Caco-2 (cell line): ENCODE measurements around the gene CDR2L. TPM values are rescaled to one million over a fixed set of nuclear protein-coding genes. Genes with fewer than 3 reads are reported as not detected.
"Not testable (repeated sequence)": the region's sequence is repeated elsewhere in the genome, so short reads cannot be mapped to it uniquely, and the experiment has no call there.

Experiments
- BruUV-seq: library from RNA; stranded (reverse); fragments of 400-500 nt; replicated peaks from 2 replicates; lab custom pipeline; 2021; lab: Mats Ljungman, UMichigan
- CTCF ChIA-PET: fragments of 300-600 bp; sonication (Branson Sonifier 250); formaldehyde crosslinking; loops from one replicate; lab custom pipeline; 2022; ENCODE audit warnings: antibody characterized with exemption; lab: Charles Lee
- POLR2A ChIA-PET: fragments of 300-600 bp; sonication (Branson Sonifier 250); formaldehyde crosslinking; loops from one replicate; lab custom pipeline; 2022; ENCODE audit warnings: antibody characterized with exemption; lab: Charles Lee
- DNase-seq, 2 experiments: peaks; one replicate each; pipeline versions ENCODE4 v3.0.0 to v3.0.0-alpha.2; 2020 to 2022
- H3K27me3 ChIP-seq: replicated peaks from 2 replicates; pipeline ENCODE4 v1.6.0; 2011; ENCODE audit warnings: low read length; ENCODE audit not compliant: control insufficient read depth, insufficient read depth
- H3K36me3 ChIP-seq: 2 replicates; pipeline ENCODE4 v1.5.1; 2011; ENCODE audit warnings: low read length; ENCODE audit not compliant: control insufficient read depth, insufficient read depth
- H3K4me1 ChIP-seq: fragments of 250-450 bp; sonication (Bioruptor Pico); 2 replicates; pipeline ENCODE4 v1.5.1; 2020; ENCODE audit warnings: mild to moderate bottlenecking
- H3K4me3 ChIP-seq: 2 replicates; pipeline ENCODE4 v1.5.1; 2011; ENCODE audit warnings: low read depth, mild to moderate bottlenecking, control low read depth, low read length
- H3K9me3 ChIP-seq: fragments of 250-450 bp; sonication (Bioruptor Pico); 2 replicates; pipeline ENCODE4 v1.5.1; 2020; ENCODE audit warnings: mild to moderate bottlenecking, moderate library complexity
- H3K27ac Mint-ChIP-seq: one replicate; pipeline ENCODE4 v1.8.0; 2022; ENCODE audit warnings: mixed read lengths; ENCODE audit not compliant: unreplicated experiment
- H3K27me3 Mint-ChIP-seq: one replicate; pipeline ENCODE4 v1.8.0; 2022; ENCODE audit warnings: mixed read lengths; ENCODE audit not compliant: insufficient read depth, unreplicated experiment
- H3K36me3 Mint-ChIP-seq: one replicate; pipeline ENCODE4 v1.8.0; 2022; ENCODE audit warnings: mild to moderate bottlenecking, mixed read lengths; ENCODE audit not compliant: insufficient read depth, unreplicated experiment
- H3K4me1 Mint-ChIP-seq: one replicate; pipeline ENCODE4 v1.8.0; 2022; ENCODE audit warnings: low read depth, mixed read lengths; ENCODE audit not compliant: unreplicated experiment
- H3K4me3 Mint-ChIP-seq: one replicate; pipeline ENCODE4 v1.8.0; 2022; ENCODE audit warnings: mild to moderate bottlenecking, moderate library complexity, mixed read lengths; ENCODE audit not compliant: unreplicated experiment
- H3K9me3 Mint-ChIP-seq: one replicate; pipeline ENCODE4 v1.8.0; 2022; ENCODE audit warnings: mixed read lengths; ENCODE audit not compliant: unreplicated experiment
- intact Hi-C: fragments of 100-400 bp; cut with micrococcal nuclease; formaldehyde crosslinking; loops from one replicate; pipeline ENCODE4 v1.10.0; 2022; ENCODE audit not compliant: unreplicated experiment
- total RNA-seq: library from RNA; stranded (reverse); gene quantifications from 2 replicates; pipeline ENCODE4 v1.2.3, GENCODE V29; 2022
- TF ChIP-seq, protein P1 (sequence below), 2 experiments: fragments of 200-600 bp in 1 of 2; IDR thresholded peaks; 1 replicate in 1 of 2; 2 replicates in 1 of 2; pipeline versions ENCODE4 v1.5.1 to v1.8.0; 2011 to 2022; ENCODE audit warnings: antibody characterized with exemption in 1 of 2, control low read depth in 1 of 2, inconsistent platforms in 1 of 2, low read depth in 1 of 2, low read length in 1 of 2, mild to moderate bottlenecking in 1 of 2, moderate library complexity in 1 of 2; ENCODE audit not compliant: insufficient read depth in 1 of 2, severe bottlenecking in 1 of 2, unreplicated experiment in 1 of 2

CDR2L gene
- total RNA-seq, 1 experiment from 2014 or later: 30.9 TPM

GRCh38 chr17:75044716-75045115, 57.3 kb downstream of the CDR2L start:
- BruUV-seq: no TSS peak
- ChIA-PET CTCF (no interaction called here), POLR2A (no interaction called here)
- no peaks in the 10 kb centered on the region for H3K27me3 Mint-ChIP-seq
- TF ChIP-seq, protein P1, sequence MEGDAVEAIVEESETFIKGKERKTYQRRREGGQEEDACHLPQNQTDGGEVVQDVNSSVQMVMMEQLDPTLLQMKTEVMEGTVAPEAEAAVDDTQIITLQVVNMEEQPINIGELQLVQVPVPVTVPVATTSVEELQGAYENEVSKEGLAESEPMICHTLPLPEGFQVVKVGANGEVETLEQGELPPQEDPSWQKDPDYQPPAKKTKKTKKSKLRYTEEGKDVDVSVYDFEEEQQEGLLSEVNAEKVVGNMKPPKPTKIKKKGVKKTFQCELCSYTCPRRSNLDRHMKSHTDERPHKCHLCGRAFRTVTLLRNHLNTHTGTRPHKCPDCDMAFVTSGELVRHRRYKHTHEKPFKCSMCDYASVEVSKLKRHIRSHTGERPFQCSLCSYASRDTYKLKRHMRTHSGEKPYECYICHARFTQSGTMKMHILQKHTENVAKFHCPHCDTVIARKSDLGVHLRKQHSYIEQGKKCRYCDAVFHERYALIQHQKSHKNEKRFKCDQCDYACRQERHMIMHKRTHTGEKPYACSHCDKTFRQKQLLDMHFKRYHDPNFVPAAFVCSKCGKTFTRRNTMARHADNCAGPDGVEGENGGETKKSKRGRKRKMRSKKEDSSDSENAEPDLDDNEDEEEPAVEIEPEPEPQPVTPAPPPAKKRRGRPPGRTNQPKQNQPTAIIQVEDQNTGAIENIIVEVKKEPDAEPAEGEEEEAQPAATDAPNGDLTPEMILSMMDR (IDR thresholded peaks at IDR 0.05; ENCODE audit: insufficient read depth in 1 of 2, low read depth in 1 of 2, low read length in 1 of 2, severe bottlenecking in 1 of 2, unreplicated experiment in 1 of 2): no peak
- H3K4me3 Mint-ChIP-seq: peak overlapping the region; percentile 34
- DNase-seq: no peak
- Histone ChIP-seq H3K36me3 (no peaks in the 10 kb centered on the region; the same call in 1 of the 2 replicates), H3K4me1 (peaks cover 7% of the 10 kb centered on the region; the same call in 1 of the 2 replicates), H3K4me3 (no peak overlapping the region), H3K9me3 (no peaks in the 10 kb centered on the region), H3K27me3 (no peaks in the 10 kb centered on the region)
- H3K4me1 Mint-ChIP-seq: no peaks in the 10 kb centered on the region
- H3K27ac Mint-ChIP-seq: peak overlapping the region; percentile 51
- no peaks in the 10 kb centered on the region for H3K9me3 Mint-ChIP-seq
- intact Hi-C loops: no loop called here
- peaks cover 42% of the 10 kb centered on the region for H3K36me3 Mint-ChIP-seq

DNA sequence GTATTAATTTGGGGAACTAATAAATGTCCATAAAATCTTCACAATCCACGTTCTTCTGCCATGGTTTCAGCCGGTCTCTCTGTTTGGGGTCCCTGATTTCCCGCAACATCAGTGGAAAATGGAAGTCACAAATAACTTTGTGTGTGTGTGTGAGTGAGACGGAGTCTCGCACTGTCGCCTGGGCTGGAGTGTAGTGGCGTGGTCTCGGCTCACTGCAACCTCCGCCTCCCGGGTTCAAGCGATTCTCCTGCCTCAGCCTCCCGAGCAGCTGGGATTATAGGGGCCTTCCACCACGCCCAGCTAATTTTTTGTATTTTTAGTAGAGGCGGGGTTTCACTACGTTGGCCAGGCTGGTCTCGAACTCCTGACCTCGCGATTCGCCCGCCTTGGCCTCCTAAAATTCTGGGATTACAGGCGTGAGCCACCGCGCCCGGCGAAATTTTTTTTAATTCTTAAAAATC, 58.5 kb downstream of the CDR2L start:
- H3K36me3 ChIP-seq, H3K9me3 Mint-ChIP-seq, H3K9me3 ChIP-seq, BruUV-seq, DNase-seq, H3K4me1 ChIP-seq, H3K27me3 ChIP-seq, H3K27me3 Mint-ChIP-seq, H3K4me1 Mint-ChIP-seq: not testable (repeated sequence)
- peak overlapping the region; percentile 60 for H3K4me3 ChIP-seq
- Mint-ChIP-seq H3K4me3 (peak overlapping the region; percentile 95), H3K27ac (peak overlapping the region; percentile 98), H3K36me3 (peaks cover 40% of the 10 kb centered on the region)
- intact Hi-C loops: loop anchor here (1.0 kb wide), 1 partner anchor 11 kb away; no protein-coding TSS in a partner anchor
- ChIA-PET CTCF (interaction anchor here (1.7 kb wide), 1 partner anchor 84 kb away, joined by 5 read pairs; no protein-coding TSS in a partner anchor), POLR2A (interaction anchor here (0.5 to 3.2 kb wide), 2 partner anchors 11 to 193 kb away, joined by 3 to 20 read pairs; no protein-coding TSS in a partner anchor)

DNA sequence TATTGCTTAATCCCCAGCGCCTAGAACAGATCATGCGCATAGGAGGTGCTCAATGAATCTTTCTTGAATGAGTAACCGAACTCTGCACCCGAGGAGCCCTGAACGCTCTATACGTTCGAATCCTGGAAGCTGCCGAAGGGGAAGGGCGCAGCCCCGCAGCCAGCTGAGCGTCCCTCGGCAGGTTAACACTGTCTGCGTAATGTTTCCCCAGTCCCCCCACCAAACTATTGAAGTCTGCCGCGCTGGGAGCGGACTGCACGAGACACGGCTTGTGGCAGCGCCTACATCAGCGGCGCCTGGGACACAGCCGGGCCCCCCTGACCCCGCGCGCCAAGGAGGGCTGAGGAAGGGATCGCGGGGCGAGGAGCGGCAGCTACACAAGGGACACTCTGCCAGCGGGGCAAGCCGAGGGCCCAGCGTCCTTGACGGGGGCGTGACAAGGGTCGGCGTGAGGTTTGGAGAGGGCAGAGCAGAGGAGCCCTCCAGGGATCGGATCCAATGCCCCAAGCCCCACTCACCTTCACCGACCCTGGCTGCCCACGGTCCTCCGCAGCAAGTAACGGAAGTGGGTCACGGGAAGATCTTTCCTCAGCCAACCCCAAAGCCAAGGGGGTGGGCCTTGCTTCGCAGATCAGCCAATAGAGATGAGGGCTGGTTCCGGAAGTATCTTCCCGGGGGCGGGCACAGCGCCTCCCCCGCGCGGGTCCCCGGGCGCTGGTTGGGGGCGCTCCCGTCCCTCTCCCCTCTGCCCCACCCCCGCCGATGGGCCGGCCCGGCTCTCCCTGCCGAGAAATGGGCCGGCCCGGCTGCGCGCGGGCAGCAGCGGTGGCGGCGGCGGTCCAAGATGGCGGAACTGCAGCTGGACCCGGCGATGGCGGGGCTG, 59.2 kb downstream of the CDR2L start, which contains the start of the genes ATP5PD and KCTD2:
TSS of gene ATP5PD (minus strand) at position 563 of the 883 bp plus-strand sequence. CDS start 4,319 bp downstream, outside the sequence.
TSS of gene KCTD2 (plus strand) at position 819 of the 883 bp plus-strand sequence. CDS start at position 845, 26 bp downstream.
- Mint-ChIP-seq H3K36me3 (peaks cover 40% of the 10 kb centered on the region), H3K4me1 (no peaks in the 10 kb centered on the region), H3K27ac (peak within 1 kb of the TSS; percentile 98), H3K27me3 (no peaks in the 10 kb centered on the region), H3K9me3 (no peaks in the 10 kb centered on the region), H3K4me3 (peak within 1 kb of the TSS; percentile 95)
- Histone ChIP-seq H3K9me3 (no peaks in the 10 kb centered on the region), H3K4me1 (peaks cover 7% of the 10 kb centered on the region; the same call in 1 of the 2 replicates), H3K36me3 (no peaks in the 10 kb centered on the region), H3K27me3 (no peaks in the 10 kb centered on the region), H3K4me3 (peak within 1 kb of the TSS; percentile 60)
- intact Hi-C loops: loop anchor here (1.0 kb wide), 1 partner anchor 11 kb away; no protein-coding TSS in a partner anchor
- ChIA-PET CTCF (interaction anchor here (0.6 to 1.7 kb wide), 4 partner anchors 12 to 678 kb away, joined by 3 to 5 read pairs (median 4); no protein-coding TSS in a partner anchor), POLR2A (interaction anchor here (0.5 to 3.2 kb wide), 5 partner anchors 12 to 194 kb away, joined by 3 to 20 read pairs (median 4); partner anchors contain the start of gene SLC16A5)
- TF ChIP-seq, protein P1 (IDR thresholded peaks at IDR 0.05; ENCODE audit: insufficient read depth in 1 of 2, low read depth in 1 of 2, low read length in 1 of 2, severe bottlenecking in 1 of 2, unreplicated experiment in 1 of 2): no peak
- DNase-seq: peak; percentile 98 to 99
- TSS peak; percentile 65 for BruUV-seq
